DOHH2 (cell line): ENCODE measurements around the gene FAM124B.

ENCODE experiments used
- EZH2phosphoT487 ChIP-seq: fragments of 200-600 bp; sonication (generic); IDR thresholded peaks from 2 replicates; pipeline ENCODE4 v1.6.1; 2017; ENCODE audit warnings: borderline replicate concordance, mild to moderate bottlenecking, antibody characterized with exemption, low read length, moderate library complexity, mixed read lengths
- TF ChIP-seq, protein P1 (sequence below): fragments of 200-600 bp; sonication (generic); IDR thresholded peaks from one replicate; pipeline ENCODE4 v1.5.1; 2014; ENCODE audit warnings: antibody characterized with exemption, mild to moderate bottlenecking, low read depth, low read length; ENCODE audit not compliant: poor library complexity, severe bottlenecking

DNA sequence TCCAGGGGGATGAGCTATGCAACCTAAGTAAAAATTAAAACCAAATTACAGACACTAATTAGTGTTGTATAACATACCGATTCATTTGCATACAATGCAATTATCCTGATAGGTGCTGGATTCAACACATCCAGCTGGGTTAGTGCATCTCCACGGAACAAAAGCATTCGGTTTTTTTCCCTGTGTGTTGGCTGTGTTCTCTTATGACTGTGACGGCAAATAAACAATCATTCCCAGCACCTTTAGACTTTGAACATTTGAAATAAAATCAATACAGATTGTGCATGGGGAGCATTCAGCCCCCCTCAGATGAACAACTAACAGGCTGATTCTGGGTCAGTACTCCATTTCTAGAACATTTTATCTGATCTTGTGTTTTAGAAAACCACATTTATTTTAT is 22.7 kb downstream of the FAM124B start:
- TF ChIP-seq, protein P1, sequence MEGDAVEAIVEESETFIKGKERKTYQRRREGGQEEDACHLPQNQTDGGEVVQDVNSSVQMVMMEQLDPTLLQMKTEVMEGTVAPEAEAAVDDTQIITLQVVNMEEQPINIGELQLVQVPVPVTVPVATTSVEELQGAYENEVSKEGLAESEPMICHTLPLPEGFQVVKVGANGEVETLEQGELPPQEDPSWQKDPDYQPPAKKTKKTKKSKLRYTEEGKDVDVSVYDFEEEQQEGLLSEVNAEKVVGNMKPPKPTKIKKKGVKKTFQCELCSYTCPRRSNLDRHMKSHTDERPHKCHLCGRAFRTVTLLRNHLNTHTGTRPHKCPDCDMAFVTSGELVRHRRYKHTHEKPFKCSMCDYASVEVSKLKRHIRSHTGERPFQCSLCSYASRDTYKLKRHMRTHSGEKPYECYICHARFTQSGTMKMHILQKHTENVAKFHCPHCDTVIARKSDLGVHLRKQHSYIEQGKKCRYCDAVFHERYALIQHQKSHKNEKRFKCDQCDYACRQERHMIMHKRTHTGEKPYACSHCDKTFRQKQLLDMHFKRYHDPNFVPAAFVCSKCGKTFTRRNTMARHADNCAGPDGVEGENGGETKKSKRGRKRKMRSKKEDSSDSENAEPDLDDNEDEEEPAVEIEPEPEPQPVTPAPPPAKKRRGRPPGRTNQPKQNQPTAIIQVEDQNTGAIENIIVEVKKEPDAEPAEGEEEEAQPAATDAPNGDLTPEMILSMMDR, result no peak
- TF ChIP-seq EZH2phosphoT487, result no peak
